SK-N-SH treated with all-trans-retinoic acid at 6 μM for 48 hours (cell line): ENCODE results near the gene OR4E1.

Experiments used
- ATAC-seq: fragments of 200-7000 bp; cut with Tn5 transposase; 3 replicates; pipeline ENCODE4 v1.9.1; 2020; ENCODE audit warnings: mild to moderate bottlenecking, moderate library complexity
- ARNTL ChIP-seq: fragments of 450-650 bp; formaldehyde crosslinking; IDR thresholded peaks from 2 replicates; pipeline ENCODE4 v1.5.0; 2020; ENCODE audit warnings: low read depth, mild to moderate bottlenecking, moderate library complexity, borderline replicate concordance
- BACH2 ChIP-seq: fragments of 250-450 bp; sonication (Bioruptor Pico); IDR thresholded peaks from 2 replicates; pipeline ENCODE4 v1.9.0; 2021; ENCODE audit warnings: mild to moderate bottlenecking, borderline replicate concordance
- CREB5 ChIP-seq: fragments of 250-450 bp; sonication (Bioruptor Pico); IDR thresholded peaks from 2 replicates; pipeline ENCODE4 v1.5.1; 2020; ENCODE audit warnings: low read depth, mild to moderate bottlenecking, moderate library complexity
- CSDC2 ChIP-seq: fragments of 250-450 bp; sonication (Bioruptor Pico); IDR thresholded peaks from 2 replicates; pipeline ENCODE4 v1.5.0; 2020; ENCODE audit warnings: mild to moderate bottlenecking, moderate library complexity
- ESRRG ChIP-seq: fragments of 250-450 bp; sonication (Bioruptor Pico); IDR thresholded peaks from 2 replicates; pipeline ENCODE4 v1.6.1; 2021; ENCODE audit warnings: mild to moderate bottlenecking
- GLIS3 ChIP-seq: fragments of 250-450 bp; sonication (Bioruptor Pico); IDR thresholded peaks from 2 replicates; pipeline ENCODE4 v1.5.0; 2020; ENCODE audit warnings: mild to moderate bottlenecking, moderate library complexity
- ISL1 ChIP-seq: fragments of 250-450 bp; sonication (Bioruptor Pico); IDR thresholded peaks from 2 replicates; pipeline ENCODE4 v2.1.2; 2022; ENCODE audit warnings: mild to moderate bottlenecking, moderate library complexity
- OSR1 ChIP-seq: fragments of 250-450 bp; sonication (Bioruptor Pico); IDR thresholded peaks from 2 replicates; pipeline ENCODE4 v1.8.0; 2022; ENCODE audit warnings: moderate library complexity, mild to moderate bottlenecking, inconsistent platforms
- PATZ1 ChIP-seq: fragments of 250-450 bp; sonication (Bioruptor Pico); IDR thresholded peaks from 2 replicates; pipeline ENCODE4 v1.8.0; 2020; ENCODE audit warnings: mild to moderate bottlenecking, moderate library complexity, borderline replicate concordance
- POU6F1 ChIP-seq: fragments of 250-450 bp; sonication (Bioruptor Pico); IDR thresholded peaks from 2 replicates; pipeline ENCODE4 v1.8.0; 2021; ENCODE audit warnings: low read depth, mild to moderate bottlenecking, moderate library complexity, borderline replicate concordance
- PPARA ChIP-seq: fragments of 250-450 bp; sonication (Bioruptor Pico); IDR thresholded peaks from 2 replicates; pipeline ENCODE4 v1.5.0; 2020; ENCODE audit warnings: mild to moderate bottlenecking, borderline replicate concordance
- RARB ChIP-seq: fragments of 250-450 bp; sonication (Bioruptor Pico); IDR thresholded peaks from 2 replicates; pipeline ENCODE4 v1.8.0; 2021; ENCODE audit warnings: mild to moderate bottlenecking, moderate library complexity
- SNAI2 ChIP-seq: fragments of 250-450 bp; sonication (Bioruptor Pico); IDR thresholded peaks from 2 replicates; pipeline ENCODE4 v1.5.0; 2020; ENCODE audit warnings: mild to moderate bottlenecking, moderate library complexity
- TCF4 ChIP-seq: fragments of 250-450 bp; sonication (Bioruptor Pico); IDR thresholded peaks from 2 replicates; pipeline ENCODE4 v1.8.0; 2021; ENCODE audit warnings: mild to moderate bottlenecking, moderate library complexity, borderline replicate concordance
- TOX ChIP-seq: fragments of 250-450 bp; sonication (Bioruptor Pico); IDR thresholded peaks from 2 replicates; pipeline ENCODE4 v1.8.0; 2021; ENCODE audit warnings: mild to moderate bottlenecking, moderate library complexity, borderline replicate concordance
- TSHZ2 ChIP-seq: fragments of 250-450 bp; sonication (Bioruptor Pico); IDR thresholded peaks from 2 replicates; pipeline ENCODE4 v1.5.0; 2020; ENCODE audit warnings: mild to moderate bottlenecking, moderate library complexity
- ZC3H10 ChIP-seq: fragments of 250-450 bp; sonication (Bioruptor Pico); IDR thresholded peaks from 2 replicates; pipeline ENCODE4 v1.5.1; 2021; ENCODE audit warnings: mild to moderate bottlenecking, moderate library complexity
- ZFP3 ChIP-seq: fragments of 250-450 bp; sonication (Bioruptor Pico); IDR thresholded peaks from 2 replicates; pipeline ENCODE4 v1.5.0; 2020; ENCODE audit warnings: mild to moderate bottlenecking, moderate library complexity
- ZFP30 ChIP-seq: fragments of 450-650 bp; formaldehyde crosslinking; IDR thresholded peaks from 2 replicates; pipeline ENCODE4 v1.5.0; 2022; ENCODE audit warnings: mild to moderate bottlenecking, moderate library complexity
- ZNF565 ChIP-seq: fragments of 450-650 bp; formaldehyde crosslinking; conservative IDR thresholded peaks from 2 replicates; pipeline ENCODE4 v1.5.0; 2020; ENCODE audit warnings: low read depth, mild to moderate bottlenecking, moderate library complexity
- ZNF70 ChIP-seq: fragments of 450-650 bp; formaldehyde crosslinking; IDR thresholded peaks from 2 replicates; pipeline ENCODE4 v1.5.0; 2020; ENCODE audit warnings: mild to moderate bottlenecking, moderate library complexity
- ZNF8 ChIP-seq: fragments of 450-650 bp; formaldehyde crosslinking; IDR thresholded peaks from 2 replicates; pipeline ENCODE4 v1.5.0; 2020; ENCODE audit warnings: mild to moderate bottlenecking, moderate library complexity

Gene OR4E1

GRCh38 chr14:21673718-21674117 lies at the start of gene OR4E1:
Gene OR4E1, minus strand, starts transcription at chr14:21673818. Its CDS starts 2,883 bp downstream, at chr14:21670935.
- ATAC-seq = no peak
- TF ChIP-seq ARNTL (CRISPR knock-in tag) (no peak), PPARA (CRISPR knock-in tag) (no peak), ZC3H10 (CRISPR knock-in tag) (no peak), CSDC2 (CRISPR knock-in tag) (no peak), TCF4 (CRISPR knock-in tag) (no peak), ESRRG (CRISPR knock-in tag) (no peak)

- TF ChIP-seq ZC3H10 (CRISPR knock-in tag) = no peak
- no peak for TF ChIP-seq ZFP30 (CRISPR knock-in tag)
- no peak for TF ChIP-seq ZNF8
- no peak for ATAC-seq
Measured at GRCh38 chr14:21721504-21721903, 47.9 kb upstream of the OR4E1 start.

- no peak for TF ChIP-seq ISL1 (CRISPR knock-in tag)
- TF ChIP-seq ARNTL (CRISPR knock-in tag) = no peak
- no peak for TF ChIP-seq ZNF565
- no peak for TF ChIP-seq ZNF8
- no peak for TF ChIP-seq CSDC2 (CRISPR knock-in tag)
- TF ChIP-seq SNAI2 (CRISPR knock-in tag) = no peak
- TF ChIP-seq ESRRG (CRISPR knock-in tag) = no peak
- no peak for TF ChIP-seq BACH2 (CRISPR knock-in tag)
- no peak for TF ChIP-seq RARB (CRISPR knock-in tag)
- TF ChIP-seq ZC3H10 (CRISPR knock-in tag) = no peak
- TF ChIP-seq OSR1 (CRISPR knock-in tag) = no peak
- TF ChIP-seq PPARA (CRISPR knock-in tag) = no peak
- TF ChIP-seq GLIS3 (CRISPR knock-in tag) = no peak
- TF ChIP-seq ZNF70 (CRISPR knock-in tag) = no peak
- TF ChIP-seq, all 23 proteins: peak for 0
- no peak for ATAC-seq
Measured at GRCh38 chr14:21719841-21720240, 46.2 kb upstream of the OR4E1 start.

- no peak for ATAC-seq
- TF ChIP-seq RARB (CRISPR knock-in tag) (no peak), CREB5 (no peak), GLIS3 (CRISPR knock-in tag) (no peak), PATZ1 (no peak), ZNF8 (no peak), ESRRG (CRISPR knock-in tag) (no peak), TSHZ2 (no peak), POU6F1 (no peak), TOX (no peak), ZFP3 (CRISPR knock-in tag) (no peak), ZNF70 (CRISPR knock-in tag) (no peak), ZFP30 (CRISPR knock-in tag) (no peak), ISL1 (CRISPR knock-in tag) (no peak), CSDC2 (CRISPR knock-in tag) (no peak), OSR1 (CRISPR knock-in tag) (no peak), BACH2 (CRISPR knock-in tag) (no peak), PPARA (CRISPR knock-in tag) (no peak), ZNF565 (no peak), SNAI2 (CRISPR knock-in tag) (no peak), ARNTL (CRISPR knock-in tag) (no peak)
- TF ChIP-seq, all 23 proteins: peak for 0
Measured at GRCh38 chr14:21714318-21714929, 40.8 kb upstream of the OR4E1 start.
